HG02623 (cell line): ENCODE data around the gene PPP3R2.
A peak's percentile ranks its signal among the peaks of the same experiment; 100 is the strongest.

Source experiments
- ATAC-seq: cut with Tn5 transposase; IDR thresholded peaks from one replicate; pipeline ENCODE4 v1.9.1; 2021; ENCODE audit warnings: moderate library complexity; ENCODE audit not compliant: unreplicated experiment

PPP3R2 gene

GRCh38 chr9:101594796-101595195, at the start of gene PPP3R2:
PPP3R2 (minus strand) TSS chr9:101594969; CDS start chr9:101594921, 48 bp downstream.
- ATAC-seq, result no peak

DNA sequence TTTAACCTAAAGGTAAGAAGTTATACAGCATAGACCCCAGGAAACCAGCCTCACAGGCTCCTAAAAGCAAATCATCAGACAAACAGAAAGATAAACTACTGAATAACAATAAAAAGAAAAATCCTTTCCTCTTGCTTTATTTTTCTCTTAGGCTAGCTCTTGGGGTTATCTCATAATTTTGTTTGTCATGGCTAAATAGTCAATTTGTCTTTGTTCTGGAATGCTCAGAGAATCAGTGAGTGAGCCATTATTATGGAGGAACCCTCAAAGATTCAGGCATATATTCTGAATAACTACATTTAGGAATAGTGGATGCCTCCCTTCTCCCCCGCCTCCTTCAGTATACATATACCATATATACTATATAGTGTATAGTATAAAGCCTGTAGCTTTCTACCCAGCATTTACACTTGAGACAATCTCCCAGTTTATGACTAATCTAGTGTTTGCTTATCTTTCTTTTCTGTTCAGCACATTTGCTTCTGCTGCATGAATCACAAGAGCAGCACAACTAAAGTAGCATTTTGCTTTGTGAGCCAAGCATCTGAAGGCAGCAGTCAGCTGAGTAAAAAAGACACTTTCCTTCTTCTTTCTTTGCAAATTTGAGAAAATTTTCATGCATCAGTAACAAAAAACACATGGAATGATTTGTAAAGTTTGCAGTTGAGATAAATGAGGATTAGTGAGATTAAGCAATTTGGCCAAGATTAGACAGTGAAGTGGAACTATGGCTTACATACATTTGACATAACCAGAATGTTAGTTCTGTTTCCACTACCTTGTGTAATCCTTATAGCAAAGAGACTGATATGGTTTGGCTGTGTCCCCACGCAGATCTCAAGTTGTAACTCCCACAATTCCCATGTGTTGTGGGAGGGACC, 45.3 kb upstream of the PPP3R2 start:
- ATAC-seq, result no peak

GRCh38 chr9:101639311-101639710, 44.5 kb upstream of the PPP3R2 start:
- ATAC-seq, result no peak

DNA sequence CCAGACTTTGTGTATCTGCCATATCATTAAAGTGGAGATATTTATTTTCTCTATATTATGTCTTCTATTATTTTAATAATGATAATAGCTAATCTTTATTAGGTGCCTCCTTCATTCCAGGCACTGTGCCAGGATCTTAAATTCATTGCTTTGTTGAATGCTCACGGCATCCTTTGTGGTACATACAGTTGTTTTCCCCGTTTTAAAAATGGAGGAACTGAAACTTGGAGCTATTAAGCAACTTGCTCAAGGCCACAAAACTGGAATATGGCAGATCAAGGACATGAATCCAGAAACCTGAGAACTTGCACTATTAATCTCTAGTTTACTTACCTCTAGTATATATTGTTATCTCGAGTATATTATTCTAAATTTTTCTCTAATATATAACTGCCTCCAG, 41.5 kb upstream of the PPP3R2 start:
- ATAC-seq, result no peak

- ATAC-seq, result no peak
Observed at GRCh38 chr9:101635473-101635872, 40.7 kb upstream of the PPP3R2 start.

DNA sequence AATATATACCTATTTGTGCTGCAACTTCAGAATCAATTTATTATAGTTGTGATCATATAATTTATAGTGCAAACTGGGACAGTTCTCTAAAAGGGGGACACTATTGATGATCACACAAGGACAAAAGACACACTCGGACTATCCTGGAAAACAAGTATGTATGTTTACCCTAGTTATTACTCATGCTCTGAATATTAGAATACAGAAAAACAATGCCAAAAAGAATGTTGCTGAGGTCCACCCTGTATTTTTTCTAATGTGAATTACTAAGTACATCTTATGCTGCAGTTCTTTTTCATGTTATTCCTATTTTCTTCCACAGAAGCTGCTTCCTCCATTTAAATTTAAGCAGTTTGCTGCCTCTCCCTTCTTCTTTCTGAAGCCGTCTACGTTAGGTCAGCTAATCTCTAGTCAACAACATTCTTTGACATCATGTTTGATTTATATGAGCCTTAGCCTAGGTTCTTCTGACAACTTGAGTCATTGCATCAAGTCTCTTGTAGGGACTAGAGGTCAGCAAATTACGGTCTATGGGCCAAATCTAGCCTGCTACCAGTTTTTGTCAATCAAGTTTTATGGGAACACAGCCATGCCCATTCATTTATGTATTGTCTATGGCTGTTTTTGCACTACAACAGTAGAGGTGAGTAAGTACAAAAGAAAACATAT, 40.1 kb upstream of the PPP3R2 start:
- ATAC-seq, result no peak

GRCh38 chr9:101632611-101633010, 37.8 kb upstream of the PPP3R2 start:
- no peak for ATAC-seq

- ATAC-seq, result no peak
Observed at GRCh38 chr9:101631892-101632291, 37.1 kb upstream of the PPP3R2 start.

DNA sequence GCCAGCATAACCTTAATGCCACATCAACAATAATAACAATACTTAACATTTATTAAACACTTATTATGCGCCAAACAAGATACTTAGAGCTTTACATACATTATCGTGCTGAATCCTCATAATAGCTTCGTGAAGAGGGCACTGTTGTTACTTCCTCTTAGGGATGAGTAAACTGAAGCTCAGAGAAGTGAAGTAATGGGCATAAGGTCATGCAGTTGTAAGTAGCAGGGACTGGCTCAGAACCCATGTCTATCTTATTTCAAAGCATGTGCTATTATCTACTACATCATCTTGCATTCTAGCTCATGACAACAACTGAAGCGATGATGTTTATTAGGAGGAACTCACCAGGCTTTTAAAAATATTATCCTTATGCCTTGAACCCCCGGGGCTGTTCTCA, 34.9 kb upstream of the PPP3R2 start:
- ATAC-seq, result no peak

DNA sequence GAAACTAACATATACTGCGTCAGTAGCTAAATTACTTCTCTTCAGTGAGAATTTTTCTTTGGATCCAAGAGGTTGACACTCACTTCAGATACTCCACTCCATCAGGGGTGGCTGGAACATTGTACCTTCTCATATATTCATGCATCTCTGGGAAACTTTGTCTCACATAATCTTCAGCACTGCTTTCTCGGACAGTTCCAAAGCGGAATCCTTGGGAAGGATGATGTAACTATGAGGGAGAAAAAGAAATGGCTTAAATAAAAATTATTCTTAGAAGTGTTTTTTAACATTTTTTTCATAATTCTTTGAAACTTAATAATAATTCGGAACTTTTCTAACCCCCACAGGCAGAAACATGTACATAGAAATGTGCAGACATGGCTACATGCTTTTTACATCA, 33.4 kb upstream of the PPP3R2 start:
- ATAC-seq, result no peak

- no peak for ATAC-seq
Observed at GRCh38 chr9:101626295-101626694, 31.5 kb upstream of the PPP3R2 start.

DNA sequence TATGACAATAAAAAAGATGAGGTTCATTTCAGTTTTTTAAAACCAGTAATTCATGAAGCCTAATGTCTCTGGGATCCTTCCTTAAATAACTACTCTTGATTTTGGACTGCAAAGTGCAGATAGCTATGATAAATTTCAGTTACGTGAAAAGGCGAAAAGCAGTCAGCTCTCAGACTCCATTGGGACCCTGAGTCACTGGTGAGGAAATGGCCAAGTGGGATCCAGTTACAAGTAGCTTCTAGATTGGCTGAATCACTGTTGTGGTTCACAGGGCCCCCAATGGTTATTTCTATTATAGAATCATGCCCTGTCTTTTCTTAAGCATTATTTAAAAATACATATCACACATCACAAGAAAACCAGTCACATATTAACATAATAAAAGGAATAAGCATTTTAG, 31.1 kb upstream of the PPP3R2 start:
- no peak for ATAC-seq

DNA sequence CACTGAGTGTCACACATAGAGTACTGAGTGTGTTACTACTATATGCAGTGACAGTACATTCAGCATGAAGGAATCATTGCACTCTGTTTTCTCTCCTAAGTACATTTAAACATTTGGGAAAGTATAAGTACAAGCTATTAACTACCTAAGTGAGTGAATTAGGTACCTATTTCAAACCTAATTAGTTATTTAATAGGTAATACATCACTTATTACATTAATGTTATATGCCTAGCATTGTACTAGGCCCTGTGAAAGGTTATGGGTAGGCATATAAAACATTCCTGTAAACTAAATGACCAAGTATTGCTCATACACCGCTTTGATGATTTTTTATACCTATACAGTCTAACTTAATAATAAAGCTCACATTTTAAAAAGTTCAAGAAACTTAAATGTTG, 25.7 kb upstream of the PPP3R2 start:
- ATAC-seq, result no peak

DNA sequence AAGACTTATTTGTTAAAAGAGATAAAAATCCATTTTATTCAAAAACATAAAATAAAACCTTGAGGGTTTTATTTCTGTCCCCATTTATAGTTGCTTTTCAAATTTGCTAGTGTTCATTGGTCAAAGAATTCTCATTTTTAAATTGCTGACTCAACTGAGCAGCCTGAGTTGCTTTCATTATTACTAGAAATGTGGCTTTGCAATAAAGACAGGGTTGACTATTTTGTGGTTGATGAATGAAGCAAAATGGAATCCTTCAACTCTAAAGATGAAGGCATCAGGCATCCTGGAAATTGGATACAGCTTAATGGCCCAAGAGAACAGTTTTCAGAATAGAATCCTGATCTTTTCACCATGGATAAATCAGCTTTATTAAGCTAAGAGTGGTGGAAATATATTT, 23.9 kb upstream of the PPP3R2 start:
- ATAC-seq, result peak; percentile 81

DNA sequence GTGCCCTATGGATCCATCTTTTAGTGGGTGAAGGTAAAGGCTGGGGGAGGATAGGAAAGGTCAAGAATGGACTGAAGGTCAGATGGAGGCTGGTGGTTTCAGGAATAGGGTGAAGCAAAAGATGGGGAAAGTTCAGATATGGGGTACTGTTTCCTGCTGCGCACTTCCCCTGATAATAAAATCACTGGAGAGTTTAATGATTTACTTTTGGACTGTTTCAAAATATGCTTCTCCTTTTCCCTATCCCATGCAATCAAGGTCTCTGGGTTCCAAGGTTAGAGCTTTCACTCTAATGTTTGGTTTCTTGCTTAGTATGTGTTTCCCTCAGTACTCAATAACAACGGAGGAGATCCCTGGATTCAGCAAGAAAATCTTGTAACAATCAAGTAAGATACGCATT, 10.8 kb upstream of the PPP3R2 start:
- no peak for ATAC-seq

DNA sequence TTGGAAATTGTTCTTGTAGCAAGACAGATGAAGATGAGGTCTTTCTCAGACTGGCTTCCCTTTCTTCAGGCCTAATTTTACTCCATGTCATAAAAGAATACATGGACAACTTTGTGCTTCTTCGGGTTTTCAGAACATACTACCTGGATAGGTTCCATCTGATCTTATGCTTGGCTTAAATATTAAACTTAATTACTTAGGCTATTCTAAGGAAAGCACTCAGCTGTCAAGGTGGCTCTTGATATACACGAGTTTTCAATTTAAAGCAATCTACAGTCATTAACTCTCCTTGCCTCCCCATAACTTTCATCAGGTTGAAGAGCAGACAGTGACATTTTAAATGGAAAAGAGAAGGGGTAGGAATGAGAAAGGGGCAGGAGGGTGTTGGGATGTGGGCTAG, 9.5 kb upstream of the PPP3R2 start:
- no peak for ATAC-seq

DNA sequence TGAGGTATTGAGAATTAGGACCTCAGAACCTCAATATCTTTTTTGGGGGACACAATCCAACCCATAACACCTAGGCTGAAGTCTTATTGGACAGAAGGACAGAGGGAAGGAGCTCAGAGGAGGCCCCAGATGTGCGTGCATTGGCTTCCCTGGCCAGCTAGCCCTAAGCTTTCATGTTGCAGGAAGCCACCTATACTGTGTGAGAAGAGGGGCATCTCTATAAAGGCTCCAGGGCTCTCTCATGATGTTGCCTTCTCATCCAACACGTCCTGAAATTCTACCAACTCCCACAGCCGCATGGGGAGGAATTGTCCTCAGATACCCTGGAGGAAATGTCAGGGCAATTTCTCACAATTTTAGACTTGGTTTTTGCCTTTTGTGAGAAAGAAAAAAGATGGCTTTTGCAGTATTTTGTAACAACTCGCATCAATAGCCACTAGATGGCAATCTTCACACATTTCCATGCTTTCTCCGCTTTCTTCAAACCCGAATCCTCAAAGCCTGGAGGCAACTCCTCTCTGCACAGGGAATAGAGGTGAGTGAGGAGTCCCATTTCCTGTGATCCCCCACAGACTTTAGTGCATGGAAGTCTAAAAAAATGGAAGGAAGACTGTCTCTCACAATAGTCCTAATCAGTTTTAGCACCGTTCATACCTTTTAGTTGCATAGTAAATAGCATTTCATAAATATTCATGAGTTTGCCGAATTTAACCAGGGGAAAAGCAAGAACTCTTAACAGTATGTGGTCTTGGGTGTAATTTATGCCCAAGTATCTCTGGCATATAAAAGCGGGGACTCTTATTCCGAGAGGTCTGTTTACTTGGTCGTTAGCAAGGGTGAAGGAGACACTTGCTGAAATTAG, 7.4 kb upstream of the PPP3R2 start:
- no peak for ATAC-seq

DNA sequence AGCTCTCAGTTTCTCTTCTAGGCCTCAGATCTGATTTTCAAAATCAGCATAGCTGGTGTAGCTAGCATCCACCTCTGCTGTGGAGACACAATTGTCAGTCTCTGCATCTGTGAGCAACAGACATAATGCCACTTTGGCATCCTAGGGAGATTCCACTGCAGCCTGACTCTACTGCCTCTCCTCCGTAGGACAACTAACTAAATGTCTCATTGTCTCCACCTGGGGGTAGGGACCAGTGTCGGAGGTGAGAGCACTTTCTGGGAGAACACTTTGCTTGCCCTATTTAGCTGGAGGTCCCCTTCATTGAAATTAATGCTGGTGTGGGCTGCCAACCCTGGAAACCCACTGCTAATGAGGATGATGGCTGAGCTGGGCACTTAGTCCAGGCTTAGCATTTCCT, 1.4 kb downstream of the PPP3R2 start:
- ATAC-seq, result no peak

GRCh38 chr9:101592788-101593187, 2.0 kb downstream of the PPP3R2 start:
- no peak for ATAC-seq

GRCh38 chr9:101591787-101592446, 2.9 kb downstream of the PPP3R2 start:
- no peak for ATAC-seq

DNA sequence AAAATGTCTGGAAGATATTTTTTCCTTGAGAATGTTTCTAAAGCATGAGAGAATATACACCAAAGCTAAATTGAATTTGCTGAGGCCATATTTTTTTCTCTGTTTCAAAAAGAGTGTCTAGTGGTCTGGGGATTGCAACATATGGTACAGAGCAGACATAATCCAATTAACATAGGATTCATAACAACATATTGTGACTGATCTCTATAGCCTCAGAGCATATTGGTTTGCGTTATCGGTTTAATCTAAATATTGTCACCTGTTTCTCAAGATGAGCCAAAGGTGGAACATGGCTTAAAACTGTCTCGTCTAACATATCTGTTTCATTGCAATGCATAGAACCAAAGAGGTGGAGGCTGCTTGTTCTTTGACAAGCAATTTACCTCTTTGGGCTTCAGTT, 3.9 kb downstream of the PPP3R2 start:
- no peak for ATAC-seq
